Astrocyte of the spinal cord (primary cell): ENCODE measurements around the gene TSKS.

Source experiments
- DNase-seq: peaks from one replicate; pipeline ENCODE4 v3.0.0; 2011; ENCODE audit warnings: low read depth, low spot score
- H3K4me3 ChIP-seq: 2 replicates; pipeline ENCODE4 v1.5.1; 2011; ENCODE audit warnings: low read depth, mild to moderate bottlenecking, low read length, moderate library complexity
- CTCF ChIP-seq: IDR thresholded peaks from 2 replicates; pipeline ENCODE4 v1.5.1; 2012; ENCODE audit warnings: low read depth, mild to moderate bottlenecking, low read length, inconsistent platforms
- in situ Hi-C: cut with HindIII; loops from 2 replicates; pipeline ENCODE4 v1.10.0; 2017; ENCODE audit warnings: low sequenced_read_pairs

Gene TSKS

GRCh38 chr19:49767967-49768581 is 5.0 kb upstream of the TSKS start:
- DNase-seq = no peak
- in situ Hi-C loops = no loop called here
- peak overlapping the region; percentile 96 for H3K4me3 ChIP-seq
- TF ChIP-seq CTCF = no peak

GRCh38 chr19:49767381-49767780 is 4.3 kb upstream of the TSKS start:
- DNase-seq = peak; percentile 5
- in situ Hi-C loops = no loop called here
- H3K4me3 ChIP-seq = peak overlapping the region; percentile 96
- no peak for TF ChIP-seq CTCF

GRCh38 chr19:49766930-49767299 is 3.8 kb upstream of the TSKS start, which contains the start of gene AP2A1:
AP2A1 (plus strand) TSS chr19:49767001; CDS start chr19:49767134, 133 bp downstream.
- H3K4me3 ChIP-seq = peak within 1 kb of the TSS; percentile 96
- no peak for TF ChIP-seq CTCF
- in situ Hi-C loops = no loop called here
- no peak for DNase-seq

GRCh38 chr19:49766007-49766929 is 3.2 kb upstream of the TSKS start:
- no peak for TF ChIP-seq CTCF
- peak overlapping the region; percentile 34 for H3K4me3 ChIP-seq
- in situ Hi-C loops = no loop called here
- DNase-seq = peak; percentile 100

- TF ChIP-seq CTCF = no peak
- no peak for DNase-seq
- H3K4me3 ChIP-seq = no peak overlapping the region
- in situ Hi-C loops = no loop called here
Observed at GRCh38 chr19:49764341-49764740, 1.2 kb upstream of the TSKS start.

GRCh38 chr19:49761625-49762311 is 1.3 kb downstream of the TSKS start:
- DNase-seq = peak; percentile 54
- TF ChIP-seq CTCF = peak; percentile 30
- in situ Hi-C loops = no loop called here
- H3K4me3 ChIP-seq = no peak overlapping the region
